T-cell (primary cell): ENCODE measurements around the gene CTDP1. TPM values are rescaled to one million over a fixed set of nuclear protein-coding genes. Genes with fewer than 3 reads are reported as not detected.
A peak's percentile ranks its signal among the peaks of the same experiment; 100 is the strongest.

Experiments used
- ATAC-seq, 4 experiments: fragments of 200-7000 bp in 3 of 4; fragments of 150-1000 bp in 1 of 4; cut with Tn5 transposase; replicated peaks in 1 of 4; 1 replicate in 3 of 4; 2 replicates in 1 of 4; pipeline ENCODE4 v1.10.0; 2021; ENCODE audit warnings: moderate library complexity in 3 of 4, mild to moderate bottlenecking in 2 of 4, moderate number of reproducible peaks in 1 of 4
- CTCF ChIA-PET, 2 donors: fragments of 300-600 bp; sonication (Branson Sonifier 250); formaldehyde crosslinking; loops; one replicate each; lab custom pipeline; 2022; ENCODE audit warnings: antibody characterized with exemption in 2 of 2; lab: Charles Lee
- POLR2A ChIA-PET, 2 donors: fragments of 300-600 bp; sonication (Branson Sonifier 250); formaldehyde crosslinking; loops; one replicate each; lab custom pipeline; 2022; ENCODE audit warnings: antibody characterized with exemption in 2 of 2; lab: Charles Lee
- DNase-seq, 35 experiments: peaks; one replicate each; pipeline versions ENCODE4 v3.0.0 to v3.0.0-alpha.2; 2013 to 2023
- H3K27ac ChIP-seq: one replicate; pipeline ENCODE4 v1.5.1; 2013; ENCODE audit warnings: low read length
- H3K27me3 ChIP-seq, 2 experiments: replicated peaks in 1 of 2; 1 replicate in 1 of 2; 2 replicates in 1 of 2; pipeline versions ENCODE4 v1.6.1 to v1.7.0; 2013; ENCODE audit warnings: low read length in 1 of 2, mixed read lengths in 1 of 2; ENCODE audit not compliant: control insufficient read depth in 2 of 2, insufficient read depth in 2 of 2; ENCODE audit errors: extremely low read depth in 1 of 2
- H3K36me3 ChIP-seq, 2 donors: 1 replicate in 1 of 2; 2 replicates in 1 of 2; pipeline versions ENCODE4 v1.6.1 to v1.7.0; 2013; ENCODE audit warnings: low read length in 1 of 2; ENCODE audit not compliant: control insufficient read depth in 2 of 2, insufficient read depth in 1 of 2; ENCODE audit errors: extremely low read depth in 1 of 2
- H3K4me1 ChIP-seq, 2 experiments: 1 replicate in 1 of 2; 2 replicates in 1 of 2; pipeline versions ENCODE4 v1.6.1 to v1.7.0; 2013; ENCODE audit warnings: low read length in 2 of 2, mixed read lengths in 1 of 2; ENCODE audit not compliant: insufficient read depth in 2 of 2, control insufficient read depth in 1 of 2; ENCODE audit errors: extremely low read depth in 1 of 2
- H3K4me3 ChIP-seq, 2 donors: 1 replicate in 1 of 2; 2 replicates in 1 of 2; pipeline versions ENCODE4 v1.5.1 to v1.7.0; 2013; ENCODE audit warnings: mild to moderate bottlenecking in 2 of 2, low read length in 1 of 2, moderate library complexity in 1 of 2; ENCODE audit not compliant: control insufficient read depth in 1 of 2; ENCODE audit errors: extremely low read depth in 1 of 2
- H3K9me3 ChIP-seq: 2 replicates; pipeline ENCODE4 v1.7.0; 2013
- H3K27ac Mint-ChIP-seq, 2 donors: one replicate each; pipeline ENCODE4 v1.8.0; 2020 to 2021; ENCODE audit warnings: mild to moderate bottlenecking in 2 of 2, mixed read lengths in 2 of 2
- H3K27me3 Mint-ChIP-seq, 2 donors: one replicate each; pipeline ENCODE4 v1.8.0; 2021 to 2022; ENCODE audit warnings: mixed read lengths in 2 of 2
- H3K36me3 Mint-ChIP-seq: one replicate; pipeline ENCODE4 v1.8.0; 2021; ENCODE audit warnings: mixed read lengths
- H3K4me1 Mint-ChIP-seq, 3 donors: one replicate each; pipeline ENCODE4 v1.8.0; 2020 to 2022; ENCODE audit warnings: mixed read lengths in 3 of 3, mild to moderate bottlenecking in 1 of 3
- H3K4me3 Mint-ChIP-seq, 3 donors: one replicate each; pipeline ENCODE4 v1.8.0; 2020 to 2022; ENCODE audit warnings: mild to moderate bottlenecking in 3 of 3, mixed read lengths in 3 of 3, moderate library complexity in 3 of 3
- H3K9me3 Mint-ChIP-seq, 3 donors: one replicate each; pipeline ENCODE4 v1.8.0; 2020 to 2022; ENCODE audit warnings: mixed read lengths in 3 of 3
- WGBS: methylation state at CpG from one replicate; pipeline ENCODE4 v1.1.5; 2013; ENCODE audit warnings: missing lambda C conversion rate; ENCODE audit not compliant: insufficient coverage; 5-methylcytosine and 5-hydroxymethylcytosine counted together
- total RNA-seq, 35 experiments: library from RNA in 6 of 35; stranded (reverse) in 6 of 35; fragments of 120-200 nt in 1 of 35; gene quantifications; one replicate each; pipeline versions ENCODE4 v1.2.1 to v1.2.4 and lab custom pipeline; 2013 to 2026

Gene CTDP1
- total RNA-seq (10 to 100 TPM; 46.3 to 78.0 (median 49.4) TPM), total RNA-seq (lab: John Stamatoyannopoulos, UW) (66.3 to 162 (median 90.0) reads per million in 29 experiments)
- total RNA-seq (2013) = 30.0 TPM

GRCh38 chr18:79679552-79680099 is at the start of gene CTDP1:
Gene CTDP1, plus strand, starts transcription at chr18:79679803. Its CDS starts 145 bp downstream, at chr18:79679948.
- no peaks in the 10 kb centered on the region for H3K27me3 Mint-ChIP-seq
- ChIA-PET CTCF (interaction anchor here (0.6 kb wide), 2 partner anchors 208 to 287 kb away, joined by 3 read pairs; no protein-coding TSS in a partner anchor), POLR2A (interaction anchor here in 1 of 2 donors (1.4 kb wide), 1 partner anchor 16 kb away, joined by 3 read pairs; no protein-coding TSS in a partner anchor)
- peaks cover 13% of the 10 kb centered on the region for H3K36me3 Mint-ChIP-seq
- WGBS = under 1% methylated on average over 88 of the region's 88 CpGs
- ATAC-seq (peak; percentile 63 to 67 (median 66)), DNase-seq (peak in 33 of 35 experiments; percentile 80 to 97 (median 86))
- H3K4me1 Mint-ChIP-seq = peaks cover 56 to 68% (median 68%) of the 10 kb centered on the region in 3 donors
- H3K9me3 ChIP-seq = no peaks in the 10 kb centered on the region
- peak within 1 kb of the TSS; percentile 68 to 99 for H3K4me3 ChIP-seq
- no peaks in the 10 kb centered on the region for H3K27me3 ChIP-seq
- peaks cover 19 to 56% of the 10 kb centered on the region in 2 experiments for H3K4me1 ChIP-seq
- peaks cover 0 to 4% (median 0%) of the 10 kb centered on the region in 3 donors for H3K9me3 Mint-ChIP-seq
- peak within 1 kb of the TSS; percentile 93 to 97 (median 93) for H3K4me3 Mint-ChIP-seq
- peak within 1 kb of the TSS; percentile 99 for H3K27ac ChIP-seq
- peak within 1 kb of the TSS; percentile 99 for H3K27ac Mint-ChIP-seq
- H3K36me3 ChIP-seq = peaks cover 0 to 11% of the 10 kb centered on the region in 2 donors

GRCh38 chr18:79630281-79631095 is 49.1 kb upstream of the CTDP1 start:
- H3K27me3 ChIP-seq = peaks cover 0 to 33% of the 10 kb centered on the region in 2 experiments
- Mint-ChIP-seq H3K9me3 (no peaks in the 10 kb centered on the region), H3K4me3 (no peak overlapping the region), H3K27me3 (peaks cover 0 to 7% of the 10 kb centered on the region in 2 donors), H3K4me1 (peaks cover 0 to under 1% (median under 1%) of the 10 kb centered on the region in 3 donors), H3K36me3 (no peaks in the 10 kb centered on the region), H3K27ac (no peak overlapping the region)
- no peaks in the 10 kb centered on the region for H3K4me1 ChIP-seq
- WGBS = 85% methylated on average over 30 of the region's 36 CpGs
- H3K27ac ChIP-seq = no peak overlapping the region
- ATAC-seq (no peak), DNase-seq (no peak)
- H3K4me3 ChIP-seq = no peak overlapping the region
- no peaks in the 10 kb centered on the region for H3K9me3 ChIP-seq
- H3K36me3 ChIP-seq = no peaks in the 10 kb centered on the region
- ChIA-PET POLR2A (no interaction called here), CTCF (no interaction called here)

GRCh38 chr18:79631096-79631507 is 48.5 kb upstream of the CTDP1 start:
- Mint-ChIP-seq H3K27ac (no peak overlapping the region), H3K36me3 (no peaks in the 10 kb centered on the region), H3K4me1 (no peaks in the 10 kb centered on the region), H3K27me3 (peaks cover 0 to 2% of the 10 kb centered on the region in 2 donors), H3K9me3 (no peaks in the 10 kb centered on the region), H3K4me3 (no peak overlapping the region)
- H3K9me3 ChIP-seq = no peaks in the 10 kb centered on the region
- WGBS = 89% methylated on average over 21 of the region's 21 CpGs
- peaks cover 0 to 27% of the 10 kb centered on the region in 2 experiments for H3K27me3 ChIP-seq
- DNase-seq = no peak
- CTCF ChIA-PET = no interaction called here
- no peaks in the 10 kb centered on the region for H3K4me1 ChIP-seq
- ATAC-seq = no peak
- no peak overlapping the region for H3K27ac ChIP-seq
- no peaks in the 10 kb centered on the region for H3K36me3 ChIP-seq
- POLR2A ChIA-PET = no interaction called here
- no peak overlapping the region for H3K4me3 ChIP-seq

- no peak for DNase-seq
- Histone ChIP-seq H3K4me1 (no peaks in the 10 kb centered on the region), H3K4me3 (no peak overlapping the region), H3K9me3 (no peaks in the 10 kb centered on the region), H3K27ac (no peak overlapping the region), H3K36me3 (no peaks in the 10 kb centered on the region), H3K27me3 (peaks cover 0 to 21% of the 10 kb centered on the region in 2 experiments)
- Mint-ChIP-seq H3K4me1 (no peaks in the 10 kb centered on the region), H3K27ac (no peak overlapping the region), H3K9me3 (no peaks in the 10 kb centered on the region), H3K4me3 (no peak overlapping the region), H3K36me3 (no peaks in the 10 kb centered on the region), H3K27me3 (peaks cover 0 to 1% of the 10 kb centered on the region in 2 donors)
- WGBS = 59% methylated on average over 6 of the region's 12 CpGs
- ChIA-PET CTCF (no interaction called here), POLR2A (no interaction called here)
- ATAC-seq = no peak
Measured at GRCh38 chr18:79631761-79632446, 47.7 kb upstream of the CTDP1 start.

GRCh38 chr18:79632765-79633164 is 46.8 kb upstream of the CTDP1 start:
- DNase-seq = no peak

GRCh38 chr18:79634186-79634585 is 45.4 kb upstream of the CTDP1 start:
- Mint-ChIP-seq H3K4me1 (no peaks in the 10 kb centered on the region), H3K4me3 (no peak overlapping the region), H3K9me3 (no peaks in the 10 kb centered on the region), H3K27ac (no peak overlapping the region), H3K36me3 (no peaks in the 10 kb centered on the region), H3K27me3 (peaks cover 6 to 10% of the 10 kb centered on the region in 2 donors)
- Histone ChIP-seq H3K27me3 (peaks cover 2 to 10% of the 10 kb centered on the region in 2 experiments), H3K27ac (no peak overlapping the region), H3K36me3 (no peaks in the 10 kb centered on the region), H3K9me3 (no peaks in the 10 kb centered on the region), H3K4me3 (no peak overlapping the region), H3K4me1 (no peaks in the 10 kb centered on the region)
- 100% methylated on average over 1 of the region's 5 CpGs for WGBS
- DNase-seq = no peak
- ChIA-PET POLR2A (no interaction called here), CTCF (no interaction called here)
- no peak for ATAC-seq

More at GRCh38 chr18:79632765-79633164, 46.8 kb upstream of the CTDP1 start:
- Histone ChIP-seq H3K27ac (no peak overlapping the region), H3K4me1 (no peaks in the 10 kb centered on the region), H3K4me3 (no peak overlapping the region), H3K36me3 (no peaks in the 10 kb centered on the region), H3K9me3 (no peaks in the 10 kb centered on the region), H3K27me3 (peaks cover 2 to 13% of the 10 kb centered on the region in 2 experiments)
- no peaks in the 10 kb centered on the region for H3K9me3 Mint-ChIP-seq
- CTCF ChIA-PET = no interaction called here
- POLR2A ChIA-PET = no interaction called here
- no peaks in the 10 kb centered on the region for H3K36me3 Mint-ChIP-seq
- no peaks in the 10 kb centered on the region for H3K4me1 Mint-ChIP-seq
- H3K27me3 Mint-ChIP-seq = peaks cover 0 to 5% of the 10 kb centered on the region in 2 donors
- H3K4me3 Mint-ChIP-seq = no peak overlapping the region
- no peak overlapping the region for H3K27ac Mint-ChIP-seq
- 96% methylated on average over 8 of the region's 14 CpGs for WGBS
- ATAC-seq = no peak
